Measurements from ENCODE around the gene TTC21B. TPM values are rescaled to one million over a fixed set of nuclear protein-coding genes. Genes with fewer than 3 reads are reported as not detected.

Gene TTC21B
- total RNA-seq, 1 experiment from 2014 or later, result 20.8 TPM

DNA sequence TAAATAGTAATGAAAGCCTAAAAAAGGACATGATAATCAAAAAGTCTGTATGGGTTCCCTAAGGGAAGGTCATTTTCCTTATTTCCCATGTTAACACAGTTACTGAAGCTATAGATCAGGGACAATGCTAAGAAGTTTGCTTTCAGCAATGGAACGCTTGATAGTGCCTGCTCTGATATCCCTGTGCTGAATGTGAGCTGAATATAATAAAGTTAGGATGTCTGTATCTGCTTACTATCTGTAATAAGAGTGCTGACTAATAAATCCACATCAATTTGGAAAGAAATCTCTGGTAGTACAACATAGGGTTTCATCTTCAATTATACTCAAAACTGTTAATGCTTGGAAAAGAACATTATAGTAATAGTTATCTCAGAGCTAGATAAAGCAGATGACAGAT lies 25.8 kb downstream of the TTC21B start:
- no peak for DNase-seq (ENCODE audit: low spot score)
- H3K36me3 Mint-ChIP-seq, result peaks cover 27% of the 10 kb centered on the region
- CTCF ChIA-PET, result no interaction called here

DNA sequence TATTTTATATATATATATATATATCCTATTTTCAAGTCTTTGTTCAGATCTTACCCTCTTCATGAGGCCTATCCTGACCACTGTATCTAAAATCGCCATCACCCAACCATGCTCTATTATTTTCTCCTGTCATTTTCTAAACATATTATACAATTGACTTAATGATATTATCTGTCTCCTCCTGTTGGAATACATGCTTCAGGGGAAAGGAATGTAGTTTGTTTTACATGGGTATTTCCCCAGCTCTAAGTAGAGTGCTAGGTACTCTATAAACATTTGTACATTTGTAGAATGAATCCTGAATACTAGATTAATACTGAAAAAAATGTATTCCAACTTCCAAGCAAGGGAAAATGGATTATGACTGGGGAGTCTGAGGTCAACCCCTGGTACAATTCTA lies 26.2 kb downstream of the TTC21B start:
- no peak for ATAC-seq
- ChIA-PET POLR2A (no interaction called here), CTCF (no interaction called here)
- Mint-ChIP-seq H3K9me3 (no peaks in the 10 kb centered on the region), H3K27ac (no peak overlapping the region), H3K4me3 (no peak overlapping the region), H3K4me1 (no peaks in the 10 kb centered on the region), H3K36me3 (peaks cover 27% of the 10 kb centered on the region), H3K27me3 (ENCODE audit: low read depth) (no peaks in the 10 kb centered on the region)
- DNase-seq (ENCODE audit: low spot score), result no peak
- TF ChIP-seq, protein P1, sequence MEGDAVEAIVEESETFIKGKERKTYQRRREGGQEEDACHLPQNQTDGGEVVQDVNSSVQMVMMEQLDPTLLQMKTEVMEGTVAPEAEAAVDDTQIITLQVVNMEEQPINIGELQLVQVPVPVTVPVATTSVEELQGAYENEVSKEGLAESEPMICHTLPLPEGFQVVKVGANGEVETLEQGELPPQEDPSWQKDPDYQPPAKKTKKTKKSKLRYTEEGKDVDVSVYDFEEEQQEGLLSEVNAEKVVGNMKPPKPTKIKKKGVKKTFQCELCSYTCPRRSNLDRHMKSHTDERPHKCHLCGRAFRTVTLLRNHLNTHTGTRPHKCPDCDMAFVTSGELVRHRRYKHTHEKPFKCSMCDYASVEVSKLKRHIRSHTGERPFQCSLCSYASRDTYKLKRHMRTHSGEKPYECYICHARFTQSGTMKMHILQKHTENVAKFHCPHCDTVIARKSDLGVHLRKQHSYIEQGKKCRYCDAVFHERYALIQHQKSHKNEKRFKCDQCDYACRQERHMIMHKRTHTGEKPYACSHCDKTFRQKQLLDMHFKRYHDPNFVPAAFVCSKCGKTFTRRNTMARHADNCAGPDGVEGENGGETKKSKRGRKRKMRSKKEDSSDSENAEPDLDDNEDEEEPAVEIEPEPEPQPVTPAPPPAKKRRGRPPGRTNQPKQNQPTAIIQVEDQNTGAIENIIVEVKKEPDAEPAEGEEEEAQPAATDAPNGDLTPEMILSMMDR (IDR thresholded peaks at IDR 0.05), result no peak
- TF ChIP-seq, protein P2, sequence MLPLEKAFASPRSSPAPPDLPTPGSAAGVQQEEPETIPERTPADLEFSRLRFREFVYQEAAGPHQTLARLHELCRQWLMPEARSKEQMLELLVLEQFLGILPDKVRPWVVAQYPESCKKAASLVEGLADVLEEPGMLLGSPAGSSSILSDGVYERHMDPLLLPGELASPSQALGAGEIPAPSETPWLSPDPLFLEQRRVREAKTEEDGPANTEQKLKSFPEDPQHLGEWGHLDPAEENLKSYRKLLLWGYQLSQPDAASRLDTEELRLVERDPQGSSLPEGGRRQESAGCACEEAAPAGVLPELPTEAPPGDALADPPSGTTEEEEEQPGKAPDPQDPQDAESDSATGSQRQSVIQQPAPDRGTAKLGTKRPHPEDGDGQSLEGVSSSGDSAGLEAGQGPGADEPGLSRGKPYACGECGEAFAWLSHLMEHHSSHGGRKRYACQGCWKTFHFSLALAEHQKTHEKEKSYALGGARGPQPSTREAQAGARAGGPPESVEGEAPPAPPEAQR (CRISPR knock-in tag; IDR thresholded peaks at IDR 0.05), result no peak
- no peak for TF ChIP-seq ZNF263 (CRISPR knock-in tag; IDR thresholded peaks at IDR 0.05; ENCODE audit: low read depth)
- TF ChIP-seq ZNF416 (CRISPR knock-in tag; IDR thresholded peaks at IDR 0.05), result no peak
- no peak for TF ChIP-seq TCF7 (CRISPR knock-in tag; IDR thresholded peaks at IDR 0.05; ENCODE audit: low read depth)
- TF ChIP-seq, protein P3, sequence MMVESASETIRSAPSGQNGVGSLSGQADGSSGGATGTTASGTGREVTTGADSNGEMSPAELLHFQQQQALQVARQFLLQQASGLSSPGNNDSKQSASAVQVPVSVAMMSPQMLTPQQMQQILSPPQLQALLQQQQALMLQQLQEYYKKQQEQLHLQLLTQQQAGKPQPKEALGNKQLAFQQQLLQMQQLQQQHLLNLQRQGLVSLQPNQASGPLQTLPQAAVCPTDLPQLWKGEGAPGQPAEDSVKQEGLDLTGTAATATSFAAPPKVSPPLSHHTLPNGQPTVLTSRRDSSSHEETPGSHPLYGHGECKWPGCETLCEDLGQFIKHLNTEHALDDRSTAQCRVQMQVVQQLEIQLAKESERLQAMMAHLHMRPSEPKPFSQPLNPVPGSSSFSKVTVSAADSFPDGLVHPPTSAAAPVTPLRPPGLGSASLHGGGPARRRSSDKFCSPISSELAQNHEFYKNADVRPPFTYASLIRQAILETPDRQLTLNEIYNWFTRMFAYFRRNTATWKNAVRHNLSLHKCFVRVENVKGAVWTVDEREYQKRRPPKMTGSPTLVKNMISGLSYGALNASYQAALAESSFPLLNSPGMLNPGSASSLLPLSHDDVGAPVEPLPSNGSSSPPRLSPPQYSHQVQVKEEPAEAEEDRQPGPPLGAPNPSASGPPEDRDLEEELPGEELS (CRISPR knock-in tag; IDR thresholded peaks at IDR 0.05), result no peak
- TF ChIP-seq FOXJ3 (CRISPR knock-in tag; IDR thresholded peaks at IDR 0.05; ENCODE audit: borderline replicate concordance), result no peak
- TF ChIP-seq, protein P4, sequence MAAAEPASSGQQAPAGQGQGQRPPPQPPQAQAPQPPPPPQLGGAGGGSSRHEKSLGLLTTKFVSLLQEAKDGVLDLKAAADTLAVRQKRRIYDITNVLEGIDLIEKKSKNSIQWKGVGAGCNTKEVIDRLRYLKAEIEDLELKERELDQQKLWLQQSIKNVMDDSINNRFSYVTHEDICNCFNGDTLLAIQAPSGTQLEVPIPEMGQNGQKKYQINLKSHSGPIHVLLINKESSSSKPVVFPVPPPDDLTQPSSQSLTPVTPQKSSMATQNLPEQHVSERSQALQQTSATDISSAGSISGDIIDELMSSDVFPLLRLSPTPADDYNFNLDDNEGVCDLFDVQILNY (CRISPR knock-in tag; IDR thresholded peaks at IDR 0.05), result no peak
- TF ChIP-seq HMGA2 (CRISPR knock-in tag; IDR thresholded peaks at IDR 0.05), result no peak
- no peak for TF ChIP-seq NFATC4 (CRISPR knock-in tag; IDR thresholded peaks at IDR 0.05)
- TF ChIP-seq, protein P5, sequence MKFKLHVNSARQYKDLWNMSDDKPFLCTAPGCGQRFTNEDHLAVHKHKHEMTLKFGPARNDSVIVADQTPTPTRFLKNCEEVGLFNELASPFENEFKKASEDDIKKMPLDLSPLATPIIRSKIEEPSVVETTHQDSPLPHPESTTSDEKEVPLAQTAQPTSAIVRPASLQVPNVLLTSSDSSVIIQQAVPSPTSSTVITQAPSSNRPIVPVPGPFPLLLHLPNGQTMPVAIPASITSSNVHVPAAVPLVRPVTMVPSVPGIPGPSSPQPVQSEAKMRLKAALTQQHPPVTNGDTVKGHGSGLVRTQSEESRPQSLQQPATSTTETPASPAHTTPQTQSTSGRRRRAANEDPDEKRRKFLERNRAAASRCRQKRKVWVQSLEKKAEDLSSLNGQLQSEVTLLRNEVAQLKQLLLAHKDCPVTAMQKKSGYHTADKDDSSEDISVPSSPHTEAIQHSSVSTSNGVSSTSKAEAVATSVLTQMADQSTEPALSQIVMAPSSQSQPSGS (CRISPR knock-in tag; IDR thresholded peaks at IDR 0.05; ENCODE audit: borderline replicate concordance, low read depth), result no peak
- TF ChIP-seq TEAD1 (CRISPR knock-in tag; IDR thresholded peaks at IDR 0.05), result no peak
- TF ChIP-seq NR2C2 (CRISPR knock-in tag; IDR thresholded peaks at IDR 0.05), result no peak
- no peak for TF ChIP-seq SMAD3 (CRISPR knock-in tag; IDR thresholded peaks at IDR 0.05; ENCODE audit: borderline replicate concordance)

More for the DNA sequence above, 25.8 kb downstream of the TTC21B start:
- Mint-ChIP-seq H3K4me3 (no peak overlapping the region), H3K27ac (no peak overlapping the region), H3K4me1 (no peaks in the 10 kb centered on the region), H3K27me3 (ENCODE audit: low read depth) (no peaks in the 10 kb centered on the region), H3K9me3 (no peaks in the 10 kb centered on the region)
- POLR2A ChIA-PET, result no interaction called here
- TF ChIP-seq JUN (CRISPR knock-in tag; IDR thresholded peaks at IDR 0.05) (no peak), NFATC4 (CRISPR knock-in tag; IDR thresholded peaks at IDR 0.05) (no peak), FOXP1 (CRISPR knock-in tag; IDR thresholded peaks at IDR 0.05; ENCODE audit: borderline replicate concordance) (no peak), ELF4 (CRISPR knock-in tag; IDR thresholded peaks at IDR 0.05; ENCODE audit: low read depth) (no peak), GRHL2 (CRISPR knock-in tag; IDR thresholded peaks at IDR 0.05; ENCODE audit: insufficient replicate concordance, severe bottlenecking) (no peak), ZBTB21 (CRISPR knock-in tag; IDR thresholded peaks at IDR 0.05; ENCODE audit: borderline replicate concordance) (no peak)
- TF ChIP-seq, protein P6, sequence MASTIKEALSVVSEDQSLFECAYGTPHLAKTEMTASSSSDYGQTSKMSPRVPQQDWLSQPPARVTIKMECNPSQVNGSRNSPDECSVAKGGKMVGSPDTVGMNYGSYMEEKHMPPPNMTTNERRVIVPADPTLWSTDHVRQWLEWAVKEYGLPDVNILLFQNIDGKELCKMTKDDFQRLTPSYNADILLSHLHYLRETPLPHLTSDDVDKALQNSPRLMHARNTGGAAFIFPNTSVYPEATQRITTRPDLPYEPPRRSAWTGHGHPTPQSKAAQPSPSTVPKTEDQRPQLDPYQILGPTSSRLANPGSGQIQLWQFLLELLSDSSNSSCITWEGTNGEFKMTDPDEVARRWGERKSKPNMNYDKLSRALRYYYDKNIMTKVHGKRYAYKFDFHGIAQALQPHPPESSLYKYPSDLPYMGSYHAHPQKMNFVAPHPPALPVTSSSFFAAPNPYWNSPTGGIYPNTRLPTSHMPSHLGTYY (CRISPR knock-in tag; IDR thresholded peaks at IDR 0.05), result no peak
- TF ChIP-seq, protein P7, sequence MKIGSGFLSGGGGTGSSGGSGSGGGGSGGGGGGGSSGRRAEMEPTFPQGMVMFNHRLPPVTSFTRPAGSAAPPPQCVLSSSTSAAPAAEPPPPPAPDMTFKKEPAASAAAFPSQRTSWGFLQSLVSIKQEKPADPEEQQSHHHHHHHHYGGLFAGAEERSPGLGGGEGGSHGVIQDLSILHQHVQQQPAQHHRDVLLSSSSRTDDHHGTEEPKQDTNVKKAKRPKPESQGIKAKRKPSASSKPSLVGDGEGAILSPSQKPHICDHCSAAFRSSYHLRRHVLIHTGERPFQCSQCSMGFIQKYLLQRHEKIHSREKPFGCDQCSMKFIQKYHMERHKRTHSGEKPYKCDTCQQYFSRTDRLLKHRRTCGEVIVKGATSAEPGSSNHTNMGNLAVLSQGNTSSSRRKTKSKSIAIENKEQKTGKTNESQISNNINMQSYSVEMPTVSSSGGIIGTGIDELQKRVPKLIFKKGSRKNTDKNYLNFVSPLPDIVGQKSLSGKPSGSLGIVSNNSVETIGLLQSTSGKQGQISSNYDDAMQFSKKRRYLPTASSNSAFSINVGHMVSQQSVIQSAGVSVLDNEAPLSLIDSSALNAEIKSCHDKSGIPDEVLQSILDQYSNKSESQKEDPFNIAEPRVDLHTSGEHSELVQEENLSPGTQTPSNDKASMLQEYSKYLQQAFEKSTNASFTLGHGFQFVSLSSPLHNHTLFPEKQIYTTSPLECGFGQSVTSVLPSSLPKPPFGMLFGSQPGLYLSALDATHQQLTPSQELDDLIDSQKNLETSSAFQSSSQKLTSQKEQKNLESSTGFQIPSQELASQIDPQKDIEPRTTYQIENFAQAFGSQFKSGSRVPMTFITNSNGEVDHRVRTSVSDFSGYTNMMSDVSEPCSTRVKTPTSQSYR (CRISPR knock-in tag; IDR thresholded peaks at IDR 0.05), result no peak
- TF ChIP-seq, protein P8, sequence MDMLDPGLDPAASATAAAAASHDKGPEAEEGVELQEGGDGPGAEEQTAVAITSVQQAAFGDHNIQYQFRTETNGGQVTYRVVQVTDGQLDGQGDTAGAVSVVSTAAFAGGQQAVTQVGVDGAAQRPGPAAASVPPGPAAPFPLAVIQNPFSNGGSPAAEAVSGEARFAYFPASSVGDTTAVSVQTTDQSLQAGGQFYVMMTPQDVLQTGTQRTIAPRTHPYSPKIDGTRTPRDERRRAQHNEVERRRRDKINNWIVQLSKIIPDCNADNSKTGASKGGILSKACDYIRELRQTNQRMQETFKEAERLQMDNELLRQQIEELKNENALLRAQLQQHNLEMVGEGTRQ (CRISPR knock-in tag; IDR thresholded peaks at IDR 0.05), result no peak
- TF ChIP-seq, protein P4 (CRISPR knock-in tag; IDR thresholded peaks at IDR 0.05), result no peak
- ATAC-seq, result no peak
